H9 (cell line): ENCODE results near the gene DNAJC6. TPM values are rescaled to one million over a fixed set of nuclear protein-coding genes. Genes with fewer than 3 reads are reported as not detected.

Source experiments
- DNase-seq: peaks from one replicate; pipeline ENCODE4 v3.0.0-alpha.2; 2017
- H2AFZ ChIP-seq: one replicate; pipeline ENCODE4 v1.6.1; 2013; ENCODE audit warnings: mild to moderate bottlenecking, low read length, control low read depth, moderate library complexity
- H2AK5ac ChIP-seq: 2 replicates; pipeline ENCODE4 v1.6.1; 2013; ENCODE audit warnings: low read length, control low read depth, mixed read lengths; ENCODE audit not compliant: insufficient read length
- H2BK120ac ChIP-seq: one replicate; pipeline ENCODE4 v1.6.1; 2013; ENCODE audit warnings: low read depth, mild to moderate bottlenecking, low read length, control low read depth, inconsistent platforms; ENCODE audit not compliant: poor library complexity, severe bottlenecking
- H2BK12ac ChIP-seq: 2 replicates; pipeline ENCODE4 v1.6.1; 2013; ENCODE audit warnings: low read length, control low read depth, mixed read lengths, low read depth; ENCODE audit not compliant: insufficient read length
- H2BK15ac ChIP-seq: 2 replicates; pipeline ENCODE4 v1.6.1; 2013; ENCODE audit warnings: low read depth, low read length, control low read depth
- H2BK20ac ChIP-seq: one replicate; pipeline ENCODE4 v1.6.1; 2013; ENCODE audit warnings: low read depth, mild to moderate bottlenecking, low read length, control low read depth, inconsistent platforms; ENCODE audit not compliant: poor library complexity, severe bottlenecking
- H2BK5ac ChIP-seq: 2 replicates; pipeline ENCODE4 v1.6.1; 2013; ENCODE audit warnings: low read length, control low read depth, mixed read lengths; ENCODE audit not compliant: insufficient read length
- H3K14ac ChIP-seq: 2 replicates; pipeline ENCODE4 v1.6.1; 2013; ENCODE audit warnings: low read length, control low read depth; ENCODE audit not compliant: insufficient read depth
- H3K18ac ChIP-seq: 2 replicates; pipeline ENCODE4 v1.6.1; 2013; ENCODE audit warnings: low read depth, mild to moderate bottlenecking, mixed read lengths, low read length, control low read depth; ENCODE audit not compliant: insufficient read length
- H3K23ac ChIP-seq: 2 replicates; pipeline ENCODE4 v1.6.1; 2013; ENCODE audit warnings: low read length, control low read depth, mixed read lengths, low read depth; ENCODE audit not compliant: insufficient read length
- H3K23me2 ChIP-seq: 2 replicates; pipeline ENCODE4 v1.6.1; 2013; ENCODE audit warnings: low read depth, mild to moderate bottlenecking, mixed read lengths, low read length, control low read depth; ENCODE audit not compliant: insufficient read length, poor library complexity, severe bottlenecking
- H3K27ac ChIP-seq: 2 replicates; pipeline ENCODE4 v1.5.1; 2013; ENCODE audit warnings: low read length, control low read depth, mixed read lengths, low read depth; ENCODE audit not compliant: insufficient read length
- H3K27me3 ChIP-seq: 2 replicates; pipeline ENCODE4 v1.6.1; 2013; ENCODE audit warnings: low read length, control low read depth, inconsistent platforms; ENCODE audit not compliant: insufficient read depth
- H3K4ac ChIP-seq: 2 replicates; pipeline ENCODE4 v1.6.1; 2013; ENCODE audit warnings: low read depth, mild to moderate bottlenecking, control low read depth, inconsistent platforms, low read length, moderate library complexity
- H3K4me1 ChIP-seq: 2 replicates; pipeline ENCODE4 v1.6.1; 2013; ENCODE audit warnings: low read length, control low read depth, inconsistent platforms; ENCODE audit not compliant: insufficient read depth
- H3K4me2 ChIP-seq: 2 replicates; pipeline ENCODE4 v1.6.1; 2013; ENCODE audit warnings: low read length, control low read depth, mixed read lengths; ENCODE audit not compliant: insufficient read length, insufficient read depth
- H3K56ac ChIP-seq: 2 replicates; pipeline ENCODE4 v1.6.1; 2013; ENCODE audit warnings: low read depth, mild to moderate bottlenecking, mixed read lengths, low read length, control low read depth; ENCODE audit not compliant: insufficient read length
- H3K79me1 ChIP-seq: 2 replicates; pipeline ENCODE4 v1.6.1; 2013; ENCODE audit warnings: low read depth, mild to moderate bottlenecking, moderate library complexity, low read length, control low read depth, inconsistent platforms; ENCODE audit not compliant: insufficient read depth, poor library complexity, severe bottlenecking
- H3K79me2 ChIP-seq: 2 replicates; pipeline ENCODE4 v1.6.1; 2013; ENCODE audit warnings: low read length, control low read depth, inconsistent platforms; ENCODE audit not compliant: insufficient read depth
- H3K9ac ChIP-seq: 2 replicates; pipeline ENCODE4 v1.6.1; 2013; ENCODE audit warnings: low read length, control low read depth, mixed read lengths; ENCODE audit not compliant: insufficient read length; ENCODE audit errors: extremely low read depth
- H3K9me3 ChIP-seq: one replicate; pipeline ENCODE4 v1.6.1; 2013; ENCODE audit warnings: low read depth, low read length, inconsistent platforms; ENCODE audit not compliant: control insufficient read depth
- H3T11ph ChIP-seq: one replicate; pipeline ENCODE4 v1.6.1; 2013; ENCODE audit warnings: mild to moderate bottlenecking, low read length, control low read depth, inconsistent platforms
- H4K20me1 ChIP-seq: one replicate; pipeline ENCODE4 v1.6.1; 2013; ENCODE audit not compliant: control insufficient read depth, insufficient read length, insufficient read depth
- H4K5ac ChIP-seq: 2 replicates; pipeline ENCODE4 v1.6.1; 2013; ENCODE audit warnings: low read depth, mild to moderate bottlenecking, mixed read lengths, low read length, control low read depth; ENCODE audit not compliant: insufficient read length
- H4K8ac ChIP-seq: replicated peaks from 2 replicates; pipeline ENCODE4 v1.6.1; 2013; ENCODE audit warnings: low read length, control low read depth, mixed read lengths, low read depth; ENCODE audit not compliant: insufficient read length
- H4K91ac ChIP-seq: 2 replicates; pipeline ENCODE4 v1.6.1; 2013; ENCODE audit warnings: low read depth, mild to moderate bottlenecking, moderate library complexity, mixed read lengths, low read length, control low read depth; ENCODE audit not compliant: insufficient read length
- H3K27ac Mint-ChIP-seq, 3 experiments: 2 replicates in 2 of 3; 3 replicates in 1 of 3; pipeline ENCODE4 v1.8.0; 2020 to 2021; ENCODE audit warnings: mixed read lengths in 3 of 3, mild to moderate bottlenecking in 1 of 3, moderate library complexity in 1 of 3
- H3K27me3 Mint-ChIP-seq: 2 replicates; pipeline ENCODE4 v1.8.0; 2021; ENCODE audit warnings: low read depth, mild to moderate bottlenecking, moderate library complexity, mixed read lengths
- H3K36me3 Mint-ChIP-seq, 3 experiments: 2 replicates in 2 of 3; 3 replicates in 1 of 3; pipeline ENCODE4 v1.8.0; 2020 to 2021; ENCODE audit warnings: low read depth in 3 of 3, mixed read lengths in 3 of 3; ENCODE audit not compliant: insufficient read depth in 1 of 3
- H3K4me1 Mint-ChIP-seq, 2 experiments: 2 replicates each; pipeline ENCODE4 v1.8.0; 2020; ENCODE audit warnings: mixed read lengths in 2 of 2
- H3K4me3 Mint-ChIP-seq, 2 experiments: 2 replicates in 1 of 2; 3 replicates in 1 of 2; pipeline ENCODE4 v1.8.0; 2020 to 2021; ENCODE audit warnings: mild to moderate bottlenecking in 2 of 2, mixed read lengths in 2 of 2, moderate library complexity in 1 of 2
- H3K9me3 Mint-ChIP-seq, 2 experiments: 2 replicates in 1 of 2; 3 replicates in 1 of 2; pipeline ENCODE4 v1.8.0; 2020; ENCODE audit warnings: mild to moderate bottlenecking in 2 of 2, mixed read lengths in 2 of 2, moderate library complexity in 1 of 2
- CTCF ChIP-seq: fragments of 200-600 bp; sonication (generic); conservative IDR thresholded peaks from 3 replicates; pipeline ENCODE4 v1.8.0; 2021; ENCODE audit warnings: antibody characterized with exemption, mild to moderate bottlenecking
- WGBS: extraction: QIAGEN DNeasy Blood & Tissue Kit; methylation state at CpG from one replicate; pipeline ENCODE4 v1.1.7; 2013; ENCODE audit warnings: missing lambda C conversion rate, low lambda C conversion rate, mixed read lengths; ENCODE audit not compliant: insufficient read length; ENCODE audit errors: extremely low coverage; 5-methylcytosine and 5-hydroxymethylcytosine counted together
- total RNA-seq: library from RNA; stranded (reverse); gene quantifications from 2 replicates; pipeline ENCODE4 v1.2.1, GENCODE V29; 2021

Gene DNAJC6
- total RNA-seq, 1 experiment from 2014 or later, result 2.2 TPM

GRCh38 chr1:65412256-65412983 is 103.1 kb downstream of the DNAJC6 start:
- H3K27ac ChIP-seq, result no peak overlapping the region
- H3K18ac ChIP-seq, result no peak overlapping the region
- no peaks in the 10 kb centered on the region for H3K36me3 Mint-ChIP-seq
- peaks cover 3% of the 10 kb centered on the region; the same call in 1 of the 2 replicates for H3K4me1 ChIP-seq
- H2BK120ac ChIP-seq, result no peak overlapping the region
- H3K79me1 ChIP-seq, result no peaks in the 10 kb centered on the region
- H2BK20ac ChIP-seq, result no peak overlapping the region
- no peaks in the 10 kb centered on the region for H3K9me3 Mint-ChIP-seq
- no peak overlapping the region for H3T11ph ChIP-seq
- H3K4me2 ChIP-seq, result no peak overlapping the region
- no peaks in the 10 kb centered on the region for H3K9me3 ChIP-seq
- H3K27me3 ChIP-seq, result no peaks in the 10 kb centered on the region
- no peak overlapping the region for H4K8ac ChIP-seq
- H4K20me1 ChIP-seq, result no peaks in the 10 kb centered on the region
- no CpG with 5 or more reads among the region's 4 CpGs for WGBS
- H2BK12ac ChIP-seq, result no peak overlapping the region
- no peak overlapping the region for H3K56ac ChIP-seq
- no peak overlapping the region for H2AFZ ChIP-seq
- no peak overlapping the region for H3K14ac ChIP-seq
- H3K27me3 Mint-ChIP-seq, result no peaks in the 10 kb centered on the region
- no peak overlapping the region for H3K4ac ChIP-seq
- H2BK15ac ChIP-seq, result no peak overlapping the region
- no peaks in the 10 kb centered on the region for H3K23me2 ChIP-seq
- no peaks in the 10 kb centered on the region for H3K79me2 ChIP-seq
- DNase-seq, result no peak
- H3K4me3 Mint-ChIP-seq, result no peak overlapping the region
- no peak overlapping the region for H3K27ac Mint-ChIP-seq
- TF ChIP-seq CTCF, result no peak
- no peak overlapping the region for H4K5ac ChIP-seq
- no peak overlapping the region for H2AK5ac ChIP-seq
- H3K4me1 Mint-ChIP-seq, result peaks cover 14 to 23% of the 10 kb centered on the region in 2 experiments
- H2BK5ac ChIP-seq, result no peak overlapping the region
- no peak overlapping the region for H4K91ac ChIP-seq
- H3K9ac ChIP-seq, result no peak overlapping the region
- no peak overlapping the region for H3K23ac ChIP-seq
